Loucy (cell line): Measurements from ENCODE around the gene BTN3A1.
"Not testable (repeated sequence)": the region's sequence is repeated elsewhere in the genome, so short reads cannot be mapped to it uniquely, and the experiment has no call there.

Source experiments
- EZH2phosphoT487 ChIP-seq: fragments of 200-600 bp; IDR thresholded peaks from 2 replicates; pipeline ENCODE4 v1.6.1; 2018; ENCODE audit warnings: antibody characterized with exemption, mild to moderate bottlenecking, moderate library complexity, borderline replicate concordance
- TF ChIP-seq, protein P1 (sequence below): fragments of 200-600 bp; sonication (generic); conservative IDR thresholded peaks from 2 replicates; pipeline ENCODE4 v1.5.1; 2014; ENCODE audit warnings: mild to moderate bottlenecking, antibody characterized with exemption, low read length

DNA sequence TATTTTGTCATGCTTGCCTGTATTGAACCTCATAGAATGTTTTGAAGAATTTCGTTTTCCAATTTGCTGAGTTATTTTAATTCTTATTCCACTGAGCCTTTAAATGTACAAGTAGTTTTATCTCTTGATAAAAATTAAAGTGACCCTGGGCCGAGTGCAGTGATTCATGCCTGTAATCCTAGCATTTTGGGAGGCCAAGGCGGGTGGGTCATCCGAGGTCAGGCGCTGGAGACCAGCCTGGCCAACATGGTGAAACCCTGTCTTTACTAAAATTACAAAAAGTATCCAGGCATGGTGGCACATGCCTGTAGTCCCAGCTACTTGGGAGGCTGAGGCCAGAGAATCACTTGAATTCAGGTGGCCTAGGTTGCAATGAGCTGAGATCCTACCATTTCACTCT, 59.3 kb downstream of the BTN3A1 start:
- TF ChIP-seq, protein P1, sequence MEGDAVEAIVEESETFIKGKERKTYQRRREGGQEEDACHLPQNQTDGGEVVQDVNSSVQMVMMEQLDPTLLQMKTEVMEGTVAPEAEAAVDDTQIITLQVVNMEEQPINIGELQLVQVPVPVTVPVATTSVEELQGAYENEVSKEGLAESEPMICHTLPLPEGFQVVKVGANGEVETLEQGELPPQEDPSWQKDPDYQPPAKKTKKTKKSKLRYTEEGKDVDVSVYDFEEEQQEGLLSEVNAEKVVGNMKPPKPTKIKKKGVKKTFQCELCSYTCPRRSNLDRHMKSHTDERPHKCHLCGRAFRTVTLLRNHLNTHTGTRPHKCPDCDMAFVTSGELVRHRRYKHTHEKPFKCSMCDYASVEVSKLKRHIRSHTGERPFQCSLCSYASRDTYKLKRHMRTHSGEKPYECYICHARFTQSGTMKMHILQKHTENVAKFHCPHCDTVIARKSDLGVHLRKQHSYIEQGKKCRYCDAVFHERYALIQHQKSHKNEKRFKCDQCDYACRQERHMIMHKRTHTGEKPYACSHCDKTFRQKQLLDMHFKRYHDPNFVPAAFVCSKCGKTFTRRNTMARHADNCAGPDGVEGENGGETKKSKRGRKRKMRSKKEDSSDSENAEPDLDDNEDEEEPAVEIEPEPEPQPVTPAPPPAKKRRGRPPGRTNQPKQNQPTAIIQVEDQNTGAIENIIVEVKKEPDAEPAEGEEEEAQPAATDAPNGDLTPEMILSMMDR: not testable (repeated sequence)
- TF ChIP-seq EZH2phosphoT487: not testable (repeated sequence)
